IMR-90 (cell line): Measurements from ENCODE around the gene OSBPL1A.

Experiments used
- BHLHE40 ChIP-seq: fragments of 150-350 bp; IDR thresholded peaks from 2 replicates; pipeline ENCODE4 v1.6.1; 2016; ENCODE audit warnings: mild to moderate bottlenecking, low read depth, low read length
- CHD1 ChIP-seq: IDR thresholded peaks from 2 replicates; pipeline ENCODE4 v1.6.1; 2012; ENCODE audit warnings: low read depth, low read length, improper control_type of control experiment
- CTCF ChIP-seq: conservative IDR thresholded peaks from 2 replicates; pipeline ENCODE4 v1.5.1; 2012; ENCODE audit warnings: mild to moderate bottlenecking, low read depth, low read length, improper control_type of control experiment
- FOS ChIP-seq: fragments of 150-350 bp; IDR thresholded peaks from 2 replicates; pipeline ENCODE4 v1.6.1; 2016; ENCODE audit warnings: low read depth, low read length
- MAFK ChIP-seq: IDR thresholded peaks from 2 replicates; pipeline ENCODE4 v1.6.1; 2012; ENCODE audit warnings: low read depth, low read length, improper control_type of control experiment
- MAZ ChIP-seq: IDR thresholded peaks from 2 replicates; pipeline ENCODE4 v1.6.1; 2012; ENCODE audit warnings: low read depth, mild to moderate bottlenecking, low read length, improper control_type of control experiment, moderate library complexity, borderline replicate concordance
- POLR2A ChIP-seq: IDR thresholded peaks from 2 replicates; pipeline ENCODE4 v1.6.1; 2012; ENCODE audit warnings: mild to moderate bottlenecking, low read depth, low read length
- RAD21 ChIP-seq: IDR thresholded peaks from 2 replicates; pipeline ENCODE4 v1.6.1; 2012; ENCODE audit warnings: low read length, improper control_type of control experiment
- RCOR1 ChIP-seq: IDR thresholded peaks from 2 replicates; pipeline ENCODE4 v1.6.1; 2012; ENCODE audit warnings: mild to moderate bottlenecking, low read length, improper control_type of control experiment; ENCODE audit not compliant: insufficient replicate concordance
- RFX5 ChIP-seq: IDR thresholded peaks from 2 replicates; pipeline ENCODE4 v1.8.0; 2012; ENCODE audit warnings: low read depth, mild to moderate bottlenecking, low read length, moderate library complexity
- SMC3 ChIP-seq: fragments of 150-350 bp; IDR thresholded peaks from 2 replicates; pipeline ENCODE4 v1.6.1; 2016; ENCODE audit warnings: low read depth, mild to moderate bottlenecking, antibody characterized with exemption, low read length, moderate library complexity

- TF ChIP-seq MAZ (no peak), CTCF (no peak), POLR2A (no peak), RFX5 (no peak), FOS (no peak), MAFK (peak; percentile 89), RAD21 (no peak), BHLHE40 (no peak), CHD1 (no peak), RCOR1 (no peak), SMC3 (no peak)
Observed at GRCh38 chr18:24395049-24395795, 2.4 kb downstream of the OSBPL1A start.
